Skeletal muscle cell (primary cell): ENCODE results near the gene LRRC43.

Experiments used
- DNase-seq: peaks from one replicate; pipeline ENCODE4 v3.0.0-alpha.2; 2010; ENCODE audit warnings: low read depth
- H3K4me3 ChIP-seq: 2 replicates; pipeline ENCODE4 v1.5.1; 2011; ENCODE audit warnings: low read depth, mild to moderate bottlenecking, control low read depth, low read length, moderate library complexity

The LRRC43 gene

GRCh38 chr12:122207391-122207790, 24.5 kb downstream of the LRRC43 start:
- no peak for DNase-seq
- H3K4me3 ChIP-seq: no peak overlapping the region

GRCh38 chr12:122208073-122208820, 25.3 kb downstream of the LRRC43 start:
- no peak for DNase-seq
- H3K4me3 ChIP-seq: no peak overlapping the region

GRCh38 chr12:122215771-122216170, 32.8 kb downstream of the LRRC43 start:
- DNase-seq: no peak

GRCh38 chr12:122216445-122216844, 33.5 kb downstream of the LRRC43 start:
- no peak for DNase-seq
- no peak overlapping the region for H3K4me3 ChIP-seq

More at GRCh38 chr12:122215771-122216170, 32.8 kb downstream of the LRRC43 start:
- H3K4me3 ChIP-seq: no peak overlapping the region

- DNase-seq: peak; percentile 98
- H3K4me3 ChIP-seq: peak within 1 kb of the TSS; percentile 96
These were observed 42.9 kb downstream of the LRRC43 start, which contains the start of gene DIABLO for GRCh38 chr12:122225683-122226365. TSS of gene DIABLO (minus strand) at chr12:122226052. CDS start at chr12:122226014, 38 bp downstream.

GRCh38 chr12:122226366-122227125, 43.6 kb downstream of the LRRC43 start:
- peak overlapping the region; percentile 43 for H3K4me3 ChIP-seq
- DNase-seq: no peak

GRCh38 chr12:122227341-122227740, 44.4 kb downstream of the LRRC43 start:
- DNase-seq: no peak
- no peak overlapping the region for H3K4me3 ChIP-seq

- no peak overlapping the region for H3K4me3 ChIP-seq
- DNase-seq: no peak
These were observed 45.2 kb downstream of the LRRC43 start for GRCh38 chr12:122228092-122228491.

GRCh38 chr12:122230798-122231197, 47.9 kb downstream of the LRRC43 start:
- H3K4me3 ChIP-seq: no peak overlapping the region
- DNase-seq: no peak

- DNase-seq: no peak
- H3K4me3 ChIP-seq: no peak overlapping the region
These were observed 49.8 kb downstream of the LRRC43 start for GRCh38 chr12:122232691-122233090.

- DNase-seq: no peak
- H3K4me3 ChIP-seq: no peak overlapping the region
These were observed 52.8 kb downstream of the LRRC43 start for GRCh38 chr12:122235741-122236140.

- DNase-seq: no peak
These were observed 55.9 kb downstream of the LRRC43 start for GRCh38 chr12:122238861-122239260.

GRCh38 chr12:122243965-122244364, 61.0 kb downstream of the LRRC43 start:
- no peak for DNase-seq

More at GRCh38 chr12:122238861-122239260, 55.9 kb downstream of the LRRC43 start:
- H3K4me3 ChIP-seq: no peak overlapping the region

GRCh38 chr12:122244565-122245371, 61.8 kb downstream of the LRRC43 start:
- no peak overlapping the region for H3K4me3 ChIP-seq
- no peak for DNase-seq

More at GRCh38 chr12:122243965-122244364, 61.0 kb downstream of the LRRC43 start:
- no peak overlapping the region for H3K4me3 ChIP-seq

- DNase-seq: no peak
- no peak overlapping the region for H3K4me3 ChIP-seq
These were observed 62.6 kb downstream of the LRRC43 start for GRCh38 chr12:122245553-122245952.

- no peak for DNase-seq
- H3K4me3 ChIP-seq: no peak overlapping the region
These were observed 67.1 kb downstream of the LRRC43 start for GRCh38 chr12:122250047-122250446.

- H3K4me3 ChIP-seq: no peak overlapping the region
- no peak for DNase-seq
These were observed 67.6 kb downstream of the LRRC43 start for GRCh38 chr12:122250536-122250935.
